GM10266 (cell line): ENCODE results near the gene TCEA2.

Experiments used
- DNase-seq: peaks from one replicate; pipeline ENCODE4 v3.0.0; 2012; ENCODE audit errors: extremely low spot score
- TF ChIP-seq, protein P1 (sequence below): IDR thresholded peaks from 2 replicates; pipeline ENCODE4 v1.5.1; 2012; ENCODE audit warnings: mild to moderate bottlenecking, low read depth; ENCODE audit not compliant: control insufficient read depth, insufficient read depth; ENCODE audit errors: missing control alignments

Gene TCEA2

DNA sequence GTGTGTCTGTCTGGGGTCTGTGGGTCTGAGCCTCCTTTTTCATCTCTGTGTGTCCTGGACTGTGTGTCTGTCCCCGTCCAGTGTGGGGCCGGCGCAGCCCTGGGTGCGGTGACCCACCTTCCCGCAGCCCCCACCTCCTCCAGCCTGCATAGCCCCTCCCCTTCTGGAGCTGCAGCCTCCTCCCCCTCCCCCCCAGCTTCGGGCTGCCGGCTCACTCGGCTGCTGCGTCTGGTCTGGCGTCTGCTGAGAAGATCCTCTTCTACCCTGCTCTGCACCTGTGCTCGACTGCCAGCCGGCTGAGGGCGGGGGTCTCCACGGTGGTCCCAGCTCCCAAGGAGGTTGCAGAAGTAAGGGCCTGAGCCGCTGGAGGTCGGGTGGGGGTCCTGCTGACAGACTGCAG lies 28.8 kb downstream of the TCEA2 start:
- TF ChIP-seq, protein P1, sequence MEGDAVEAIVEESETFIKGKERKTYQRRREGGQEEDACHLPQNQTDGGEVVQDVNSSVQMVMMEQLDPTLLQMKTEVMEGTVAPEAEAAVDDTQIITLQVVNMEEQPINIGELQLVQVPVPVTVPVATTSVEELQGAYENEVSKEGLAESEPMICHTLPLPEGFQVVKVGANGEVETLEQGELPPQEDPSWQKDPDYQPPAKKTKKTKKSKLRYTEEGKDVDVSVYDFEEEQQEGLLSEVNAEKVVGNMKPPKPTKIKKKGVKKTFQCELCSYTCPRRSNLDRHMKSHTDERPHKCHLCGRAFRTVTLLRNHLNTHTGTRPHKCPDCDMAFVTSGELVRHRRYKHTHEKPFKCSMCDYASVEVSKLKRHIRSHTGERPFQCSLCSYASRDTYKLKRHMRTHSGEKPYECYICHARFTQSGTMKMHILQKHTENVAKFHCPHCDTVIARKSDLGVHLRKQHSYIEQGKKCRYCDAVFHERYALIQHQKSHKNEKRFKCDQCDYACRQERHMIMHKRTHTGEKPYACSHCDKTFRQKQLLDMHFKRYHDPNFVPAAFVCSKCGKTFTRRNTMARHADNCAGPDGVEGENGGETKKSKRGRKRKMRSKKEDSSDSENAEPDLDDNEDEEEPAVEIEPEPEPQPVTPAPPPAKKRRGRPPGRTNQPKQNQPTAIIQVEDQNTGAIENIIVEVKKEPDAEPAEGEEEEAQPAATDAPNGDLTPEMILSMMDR: no peak
- DNase-seq: no peak

DNA sequence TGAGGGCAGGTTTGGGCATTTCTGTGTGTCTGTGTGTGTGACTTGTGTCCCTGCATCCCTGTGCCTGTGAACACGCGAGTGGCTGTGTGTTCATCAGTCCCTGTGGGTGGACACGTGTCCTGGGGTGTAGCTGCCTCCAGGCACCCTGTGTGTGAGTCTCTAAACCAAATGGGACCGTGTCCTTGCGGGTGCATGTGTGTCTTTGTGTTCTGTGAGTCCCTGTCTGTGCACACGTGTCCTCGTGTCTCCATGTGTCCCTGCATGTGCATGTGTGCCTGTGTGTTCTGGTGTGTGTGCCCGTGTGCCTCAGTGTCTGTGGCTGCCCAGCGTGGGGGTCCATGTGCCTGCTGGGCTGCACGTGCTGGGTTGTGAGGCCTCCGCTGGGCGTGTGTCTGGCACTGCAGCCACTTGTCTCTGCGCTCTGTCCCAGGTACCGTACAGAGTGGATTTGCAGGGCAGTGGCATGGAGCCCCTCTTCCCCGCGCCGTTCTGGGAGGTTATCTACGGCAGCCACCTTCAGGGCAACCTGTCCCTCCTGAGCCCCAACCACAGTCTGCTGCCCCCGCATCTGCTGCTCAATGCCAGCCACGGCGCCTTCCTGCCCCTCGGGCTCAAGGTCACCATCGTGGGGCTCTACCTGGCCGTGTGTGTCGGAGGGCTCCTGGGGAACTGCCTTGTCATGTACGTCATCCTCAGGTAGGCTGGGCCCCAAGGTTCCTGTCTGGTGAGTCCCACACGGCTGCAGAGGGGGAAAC lies 29.4 kb downstream of the TCEA2 start:
- no peak for DNase-seq
- TF ChIP-seq, protein P1: no peak

DNA sequence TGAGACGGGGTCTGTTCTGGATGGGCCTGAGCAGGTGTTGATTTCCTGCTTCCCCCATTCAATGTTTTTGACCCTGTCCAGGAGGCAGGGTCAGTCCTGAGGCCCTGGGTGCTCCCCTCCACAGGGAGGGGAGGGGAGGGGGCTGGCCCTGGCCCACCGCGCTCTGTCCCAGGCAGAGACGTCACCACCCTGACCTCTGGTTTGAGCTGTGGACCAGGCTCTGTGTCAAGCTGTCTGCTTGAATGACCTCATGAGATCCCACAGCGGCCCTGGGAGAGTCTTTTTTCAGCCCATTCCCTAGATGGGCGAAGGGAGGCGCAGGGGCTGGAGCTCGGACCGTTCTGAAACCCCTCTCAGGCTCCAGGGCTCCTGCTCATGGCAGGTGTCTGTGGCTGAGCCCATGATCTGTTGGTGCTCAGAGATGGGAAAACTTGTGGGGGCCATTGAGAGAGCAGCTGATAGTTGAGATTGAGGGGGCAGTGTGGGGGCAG lies 30.1 kb downstream of the TCEA2 start:
- TF ChIP-seq, protein P1: no peak
- DNase-seq: no peak

DNA sequence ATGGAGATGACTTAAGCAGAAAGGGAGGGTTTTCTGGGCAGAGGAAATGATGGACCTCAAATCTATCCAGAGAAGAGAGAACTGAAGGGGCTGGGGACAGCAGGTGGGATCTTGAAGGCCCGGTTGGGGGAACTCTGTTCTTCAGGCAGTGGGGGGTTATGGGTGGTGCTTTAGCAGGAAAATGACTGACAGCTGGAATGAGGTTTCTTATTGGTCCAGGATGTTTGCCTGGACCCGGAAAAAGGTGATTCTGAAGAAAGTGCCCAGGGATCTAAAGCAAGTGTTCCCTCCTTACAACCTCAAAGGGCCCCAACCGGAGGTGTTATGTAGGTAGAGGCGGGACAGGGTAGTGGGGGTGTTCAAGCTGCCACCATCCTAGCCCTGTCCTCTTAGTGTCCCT lies 32.5 kb downstream of the TCEA2 start:
- TF ChIP-seq, protein P1: no peak
- DNase-seq: no peak

DNA sequence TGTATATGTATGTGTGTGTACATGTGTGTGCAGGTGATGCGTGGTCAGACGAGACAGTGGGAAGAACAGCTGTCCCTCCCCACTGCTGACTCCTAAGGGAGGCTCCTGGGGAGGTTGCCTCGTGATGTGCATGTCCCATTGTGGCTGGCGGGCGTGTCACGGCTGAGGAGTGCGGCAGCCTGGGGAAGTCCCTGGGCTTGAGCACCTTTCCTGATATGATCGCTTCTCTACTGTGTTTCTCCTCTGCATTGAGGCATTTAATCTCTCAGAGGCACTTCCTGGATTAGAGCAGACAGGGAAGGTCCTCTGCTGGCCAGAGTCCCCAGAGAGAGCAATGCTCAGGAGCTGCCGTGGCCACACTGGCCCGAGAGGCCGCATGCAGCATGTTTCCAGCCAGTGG lies 32.9 kb downstream of the TCEA2 start:
- TF ChIP-seq, protein P1: no peak
- DNase-seq: no peak

DNA sequence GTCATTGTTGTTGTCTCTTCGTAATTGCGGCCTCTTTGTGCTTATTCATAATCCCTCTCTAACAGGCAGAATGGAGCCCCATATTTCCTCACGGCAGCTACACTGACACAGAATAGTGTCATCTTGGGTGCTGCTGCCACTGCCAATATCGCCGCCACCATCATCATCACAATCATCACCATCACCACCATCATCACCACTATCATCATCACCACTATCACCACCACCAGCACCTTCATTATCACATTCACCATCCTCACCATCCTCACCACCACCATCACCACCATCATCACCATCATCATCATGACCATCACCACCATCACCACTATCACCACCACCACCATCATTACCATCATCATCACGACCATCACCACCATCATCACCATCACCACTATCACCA lies 33.5 kb downstream of the TCEA2 start:
- DNase-seq: no peak
- TF ChIP-seq, protein P1: no peak

DNA sequence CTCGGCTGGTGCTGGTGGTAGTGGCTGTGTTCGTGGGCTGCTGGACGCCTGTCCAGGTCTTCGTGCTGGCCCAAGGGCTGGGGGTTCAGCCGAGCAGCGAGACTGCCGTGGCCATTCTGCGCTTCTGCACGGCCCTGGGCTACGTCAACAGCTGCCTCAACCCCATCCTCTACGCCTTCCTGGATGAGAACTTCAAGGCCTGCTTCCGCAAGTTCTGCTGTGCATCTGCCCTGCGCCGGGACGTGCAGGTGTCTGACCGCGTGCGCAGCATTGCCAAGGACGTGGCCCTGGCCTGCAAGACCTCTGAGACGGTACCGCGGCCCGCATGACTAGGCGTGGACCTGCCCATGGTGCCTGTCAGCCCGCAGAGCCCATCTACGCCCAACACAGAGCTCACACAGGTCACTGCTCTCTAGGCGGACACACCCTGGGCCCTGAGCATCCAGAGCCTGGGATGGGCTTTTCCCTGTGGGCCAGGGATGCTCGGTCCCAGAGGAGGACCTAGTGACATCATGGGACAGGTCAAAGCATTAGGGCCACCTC lies 35.5 kb downstream of the TCEA2 start:
- TF ChIP-seq, protein P1: no peak
- no peak for DNase-seq
